HG03045 (cell line): ENCODE results near the gene TMEM134.

ENCODE experiments used
- ATAC-seq: cut with Tn5 transposase; IDR thresholded peaks from one replicate; pipeline ENCODE4 v1.9.1; 2021; ENCODE audit warnings: mild to moderate bottlenecking, moderate library complexity; ENCODE audit not compliant: unreplicated experiment

The TMEM134 gene

DNA sequence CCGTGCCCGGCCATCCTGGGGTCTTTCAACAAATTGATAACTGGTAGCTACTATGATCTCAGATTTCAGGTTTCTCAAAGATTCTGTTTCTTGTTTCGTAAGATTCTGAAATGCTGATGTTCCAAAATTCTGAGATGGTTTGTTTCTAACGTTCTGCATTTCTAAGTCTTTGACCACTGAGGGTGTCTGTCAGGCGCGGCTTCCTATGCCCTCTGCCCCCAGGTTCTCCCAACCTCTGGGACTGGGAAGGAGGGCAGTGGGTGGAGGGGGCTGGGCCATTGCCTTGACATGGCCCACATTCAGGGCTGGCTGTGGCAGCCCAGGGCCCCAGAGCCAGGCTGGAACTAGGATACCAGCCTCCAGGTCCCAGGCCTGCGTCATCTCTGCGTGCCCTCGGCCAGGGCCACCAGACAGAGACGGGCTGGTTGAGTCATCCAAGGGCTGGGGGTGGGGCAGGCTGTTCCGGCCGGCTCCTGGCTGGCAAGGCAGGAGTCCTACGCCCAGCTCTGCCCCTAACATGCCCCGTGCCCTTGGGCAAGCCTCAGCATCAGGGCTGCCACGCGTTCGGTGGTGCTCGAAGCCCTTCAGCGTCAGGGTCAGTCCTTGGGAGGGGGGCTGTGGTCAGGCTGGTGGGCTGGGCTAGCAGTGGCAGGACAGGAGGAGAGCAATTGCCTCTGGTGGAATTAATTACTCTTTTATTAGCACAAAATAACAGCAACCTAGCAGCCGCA, 5.2 kb downstream of the TMEM134 start:
- no peak for ATAC-seq

DNA sequence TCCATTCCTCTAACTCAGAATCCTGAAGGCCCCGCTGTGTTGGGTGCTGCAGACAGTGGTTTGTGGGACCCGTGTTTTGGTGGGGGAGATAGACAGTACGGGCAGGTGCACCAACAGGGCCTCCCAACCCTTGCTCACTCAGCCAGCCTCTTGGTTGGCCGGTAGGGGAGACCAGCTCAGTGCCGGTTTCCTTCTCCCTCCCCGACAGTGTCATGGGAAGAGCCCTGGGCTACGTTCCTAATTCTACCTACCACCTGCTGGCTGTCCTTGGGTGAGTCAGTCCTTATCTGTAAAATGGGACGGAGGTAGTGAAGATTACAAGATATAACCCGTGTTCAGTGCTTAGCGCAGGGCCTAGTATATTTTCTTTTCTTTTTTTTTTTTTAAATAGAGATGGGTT, 5.9 kb downstream of the TMEM134 start:
- no peak for ATAC-seq

DNA sequence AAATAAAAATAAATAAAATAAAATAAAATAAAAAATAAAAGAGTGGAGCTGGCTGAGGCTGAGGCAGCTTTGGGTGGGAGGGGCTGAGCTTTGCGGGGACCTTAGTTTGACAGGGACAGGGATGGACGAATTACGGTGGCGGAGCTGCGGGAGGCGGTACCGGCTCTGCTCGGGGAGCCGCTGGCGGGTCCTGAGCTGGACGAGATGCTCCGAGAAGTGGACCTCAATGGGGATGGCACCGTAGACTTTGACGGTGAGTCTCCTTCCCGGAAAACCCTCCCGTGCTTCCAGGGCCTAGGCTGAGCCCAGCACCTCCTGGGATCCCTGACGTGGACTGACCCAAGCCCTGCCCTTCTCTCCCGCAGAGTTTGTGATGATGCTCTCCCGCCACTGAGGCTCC, 10.8 kb downstream of the TMEM134 start:
- ATAC-seq, result no peak

DNA sequence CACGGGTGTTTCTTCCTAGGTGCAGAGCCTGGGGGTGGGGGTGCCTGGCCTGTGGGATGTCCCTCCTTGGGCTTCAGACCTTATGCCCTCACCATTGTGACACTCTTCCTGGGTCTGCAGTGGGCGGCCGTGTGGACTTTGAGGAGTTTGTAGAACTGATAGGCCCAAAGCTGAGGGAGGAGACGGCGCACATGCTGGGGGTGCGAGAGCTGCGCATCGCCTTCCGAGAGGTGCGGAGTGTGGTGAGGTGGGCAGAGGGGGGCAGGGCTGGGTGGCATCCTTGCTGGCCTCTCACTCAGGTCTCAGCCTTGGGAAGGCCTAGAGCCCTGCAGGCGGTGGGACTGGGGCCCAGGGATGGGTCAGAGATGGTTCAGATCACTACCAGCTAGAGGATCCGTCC, 11.6 kb downstream of the TMEM134 start:
- no peak for ATAC-seq

DNA sequence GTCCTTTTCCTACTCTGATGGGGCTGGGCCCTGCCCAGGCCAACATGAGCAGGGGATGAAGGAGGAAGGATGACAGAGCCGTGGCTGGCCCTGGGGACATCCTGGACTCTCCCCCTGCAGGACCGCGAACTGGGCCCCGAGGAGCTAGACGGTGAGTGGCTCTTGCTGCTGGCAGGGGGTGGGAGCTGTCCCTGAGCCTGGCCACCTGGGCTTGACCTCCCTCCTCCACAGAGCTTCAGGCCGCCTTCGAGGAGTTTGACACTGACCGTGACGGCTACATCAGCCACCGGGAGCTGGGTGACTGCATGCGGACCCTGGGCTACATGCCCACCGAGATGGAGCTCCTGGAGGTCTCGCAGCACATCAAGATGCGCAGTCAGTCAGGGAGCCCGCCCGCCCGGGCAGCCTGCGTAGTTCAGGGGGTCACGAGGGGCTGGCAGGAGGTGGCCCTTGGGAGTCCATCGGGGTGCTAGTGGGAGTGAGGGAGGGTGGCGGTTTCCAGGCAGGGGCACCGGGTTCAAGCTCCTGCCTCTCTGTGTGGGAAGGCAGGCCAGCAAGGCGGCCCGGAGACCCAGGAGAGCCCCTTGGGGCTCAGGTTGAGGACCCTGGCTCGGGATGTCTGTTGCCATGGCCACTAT, 12.9 kb downstream of the TMEM134 start:
- ATAC-seq, result no peak

DNA sequence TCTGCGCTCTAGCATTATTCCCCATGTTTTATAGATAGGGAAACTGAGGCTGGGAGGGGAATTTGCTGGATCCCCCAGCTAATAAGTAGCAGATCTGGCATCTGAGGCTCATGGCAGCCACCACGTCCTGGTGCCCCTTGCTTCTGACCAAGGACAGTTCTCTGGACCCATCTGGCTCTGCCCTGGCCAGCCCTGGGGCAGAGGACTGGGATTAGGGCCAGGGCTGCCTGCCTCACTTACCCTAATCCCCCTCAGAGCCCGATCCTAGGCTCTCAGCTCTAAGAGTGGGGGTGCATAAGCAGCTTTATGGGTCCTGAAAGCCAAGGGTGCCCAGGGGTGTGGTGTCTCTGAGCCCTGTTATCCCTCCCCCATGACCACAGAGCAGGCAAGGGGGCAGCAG, 14.0 kb downstream of the TMEM134 start, which contains the start of gene CABP4:
CABP4 (plus strand) TSS at position 301 of the 400 bp plus-strand sequence; CDS start at position 371, 70 bp downstream.
- no peak for ATAC-seq

DNA sequence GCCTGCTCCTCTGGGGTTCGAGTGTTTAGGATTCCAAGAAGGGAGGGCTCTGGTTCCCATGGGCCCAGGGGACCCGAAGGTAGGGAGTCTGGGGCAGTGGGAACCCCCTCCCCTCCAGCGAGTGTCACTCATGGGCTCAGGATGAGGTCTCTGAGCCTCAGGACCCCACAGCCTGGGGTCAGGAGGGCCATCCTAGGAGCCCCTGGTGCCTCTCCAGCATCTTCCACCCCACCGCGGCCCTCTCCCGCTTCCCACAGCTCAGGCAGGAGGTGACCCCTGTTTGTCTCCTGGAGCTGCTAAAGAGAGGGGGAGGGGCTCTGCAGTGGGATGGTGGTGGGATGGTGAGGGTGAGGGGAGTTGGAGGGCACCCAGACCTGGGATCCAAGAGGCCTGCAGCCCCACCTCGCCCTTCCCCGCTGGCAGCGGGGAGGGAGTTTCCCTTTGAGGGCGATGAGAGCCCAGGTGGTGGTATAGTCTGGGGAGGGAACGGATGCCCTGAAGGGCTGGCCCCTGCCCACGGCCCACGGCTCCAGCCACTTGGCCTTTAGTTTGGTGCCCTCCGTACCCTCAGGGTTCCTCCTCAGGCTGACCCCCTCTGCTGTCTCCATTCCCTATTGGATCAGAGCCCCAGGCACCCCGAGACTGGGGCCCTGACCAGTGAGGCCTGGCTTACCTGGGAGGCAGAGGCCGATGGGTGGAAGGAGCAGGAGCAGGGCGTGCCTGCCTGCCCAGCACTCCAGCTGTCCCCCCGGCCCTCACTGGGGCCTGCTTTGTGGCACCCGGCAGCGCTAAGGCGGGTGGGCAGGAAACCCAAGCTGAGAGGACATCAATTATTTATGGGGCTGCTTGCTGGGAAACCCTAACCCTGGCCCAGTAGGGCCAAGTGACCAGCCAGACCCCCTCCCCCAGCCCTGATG, 15.0 kb downstream of the TMEM134 start:
- ATAC-seq, result no peak

DNA sequence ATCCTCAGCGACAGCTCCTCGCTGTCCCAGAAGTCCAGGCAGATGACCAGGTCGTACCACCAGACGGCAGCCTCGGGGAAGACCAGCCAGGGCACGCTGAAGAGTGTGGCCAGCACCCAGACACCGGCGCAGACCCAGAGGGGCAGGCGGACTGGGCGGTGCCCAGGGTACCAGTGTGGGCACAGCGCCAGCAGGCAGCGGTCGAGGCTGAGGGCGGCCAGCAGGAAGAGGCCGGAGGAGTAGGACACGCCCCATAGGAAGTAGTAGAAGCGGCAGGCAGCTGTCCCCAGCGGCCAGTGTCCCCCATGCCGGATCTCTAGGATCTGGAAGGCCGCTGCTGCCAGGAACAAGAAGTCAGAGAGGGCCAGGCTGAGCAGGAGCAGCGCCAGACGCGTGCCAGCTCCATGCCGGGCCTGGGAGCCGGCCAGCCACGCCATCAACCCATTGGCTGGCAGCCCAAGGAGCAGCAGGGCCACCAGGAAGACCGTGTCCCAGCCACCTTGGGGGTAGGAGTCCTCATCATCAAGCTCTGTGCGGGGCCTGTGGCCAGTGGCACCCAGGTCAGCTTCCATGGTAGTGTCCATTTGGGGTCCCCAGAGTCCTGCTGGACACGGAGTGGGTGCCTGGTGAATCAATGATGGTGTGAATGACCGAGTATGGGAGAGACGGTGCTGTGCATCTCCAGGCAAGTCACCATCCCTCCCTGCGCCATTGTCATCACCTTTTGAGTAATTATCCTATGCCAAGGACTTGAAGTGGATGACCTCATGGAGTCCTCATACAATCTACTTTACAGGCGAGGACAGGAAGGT, 16.7 kb downstream of the TMEM134 start, which contains the start of gene GPR152:
GPR152 (minus strand) TSS at position 589 of the 812 bp plus-strand sequence; CDS start at position 584, 5 bp downstream.
- no peak for ATAC-seq

DNA sequence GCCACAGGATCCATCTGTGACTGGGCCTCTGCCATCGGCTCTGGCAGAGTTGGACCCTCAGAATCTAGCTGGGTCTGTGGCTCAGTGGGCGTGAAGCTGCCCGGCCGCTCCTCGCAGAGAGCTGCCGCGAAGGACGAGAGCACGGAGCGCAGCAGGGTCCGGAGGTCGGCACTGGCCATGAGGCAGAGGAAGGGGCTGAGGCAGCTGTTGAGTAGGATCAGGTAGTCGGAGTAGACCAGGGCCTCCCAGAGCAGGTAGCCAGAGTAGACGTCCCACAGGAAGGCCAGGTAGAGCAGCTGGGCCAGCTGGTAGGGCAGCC, 17.4 kb downstream of the TMEM134 start:
- ATAC-seq, result no peak

DNA sequence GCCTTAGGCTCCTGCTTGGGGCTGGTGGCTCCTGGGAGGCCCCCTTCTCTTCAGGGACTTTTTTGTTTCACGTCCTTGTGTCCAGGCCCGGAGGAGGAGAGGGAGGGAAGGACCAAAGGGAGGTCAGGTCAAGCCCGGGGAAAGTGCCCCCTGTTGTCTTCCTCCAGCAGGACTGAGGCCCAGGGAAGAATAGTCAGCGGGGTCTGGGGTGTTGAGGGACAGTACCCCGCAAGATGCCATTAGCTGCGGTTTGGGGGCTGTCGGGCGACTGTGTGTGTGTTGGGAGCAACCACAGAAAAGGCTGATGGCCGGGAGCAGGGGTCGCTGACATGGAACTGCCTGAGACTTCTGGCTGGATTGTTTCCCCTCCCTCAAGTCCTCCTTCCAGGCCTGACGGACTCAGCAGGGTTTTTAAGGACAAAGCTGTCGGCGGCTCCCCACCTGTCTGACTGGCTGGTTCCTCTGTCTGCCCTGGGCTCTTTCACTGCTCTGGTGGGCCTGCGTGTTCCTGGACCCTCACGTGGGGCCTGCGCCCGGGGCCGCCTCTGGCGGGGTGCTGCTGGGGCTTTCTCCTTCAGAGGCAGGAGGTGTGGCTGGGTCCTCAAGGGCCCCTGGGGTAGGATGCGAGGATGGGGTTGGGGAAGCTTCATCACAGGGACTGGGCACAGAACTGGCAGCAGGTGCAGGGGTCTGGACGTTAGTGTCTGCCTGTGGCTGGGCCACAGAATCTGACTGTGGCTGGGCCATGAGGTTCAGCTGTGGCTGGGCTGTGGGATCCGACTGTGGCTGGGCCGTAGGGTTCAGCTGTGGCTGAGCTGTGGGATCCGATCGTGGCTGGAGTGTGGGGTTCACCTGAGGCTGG, 18.0 kb downstream of the TMEM134 start:
- ATAC-seq, result no peak

DNA sequence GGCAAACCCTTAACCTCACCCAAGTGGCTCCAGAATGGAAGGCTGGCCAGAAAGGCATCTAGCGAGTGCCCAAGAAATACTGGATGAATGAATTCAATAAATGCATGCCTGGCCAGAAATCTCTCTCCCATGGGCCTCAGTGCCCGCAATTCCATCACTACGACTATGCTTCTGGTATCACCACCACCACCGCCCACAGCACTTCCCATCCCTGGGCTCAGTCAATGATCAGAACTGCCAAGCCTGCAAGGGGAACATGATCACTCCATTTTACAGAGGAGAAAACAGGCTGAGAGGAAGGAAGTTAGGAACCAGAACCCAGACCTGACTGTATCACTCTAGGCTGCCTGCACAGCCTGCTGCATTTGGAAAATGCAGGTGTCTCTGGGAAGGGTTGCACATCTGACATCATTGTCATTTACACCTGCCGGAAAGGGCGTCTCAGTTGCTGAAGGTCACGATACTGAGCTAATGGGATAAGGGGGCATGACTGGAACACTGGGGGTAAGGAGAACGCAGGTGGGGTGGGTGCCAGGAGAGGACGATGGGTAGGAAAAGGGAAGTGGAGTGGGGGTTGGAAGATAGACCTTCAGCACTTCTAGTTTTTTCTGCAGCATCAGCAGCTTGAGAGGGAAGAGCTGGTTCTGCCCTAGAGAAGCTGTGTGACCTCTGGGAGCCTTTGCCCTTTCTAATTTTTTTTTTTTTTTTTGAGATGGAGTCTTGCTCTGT, 19.8 kb downstream of the TMEM134 start:
- ATAC-seq, result no peak

DNA sequence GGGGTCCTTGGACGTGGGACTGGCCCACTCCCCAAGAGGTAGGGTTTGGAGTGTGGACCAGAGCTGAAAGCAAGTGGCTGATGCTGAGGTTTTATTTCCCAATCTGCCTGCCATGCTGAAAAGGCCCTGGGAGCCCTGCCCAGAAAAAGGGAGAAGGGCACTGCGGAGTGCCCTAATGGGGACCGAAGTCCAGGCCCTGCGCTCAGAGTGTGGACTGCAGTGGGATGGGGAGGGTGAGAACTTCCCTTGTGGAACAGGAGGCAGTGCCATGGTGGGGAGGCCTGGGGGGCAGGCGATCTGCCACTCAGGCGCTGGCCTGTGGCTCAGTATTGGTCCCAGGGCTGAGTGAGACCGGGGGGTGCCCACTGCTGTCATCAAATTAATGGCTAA, 20.8 kb downstream of the TMEM134 start:
- ATAC-seq, result no peak

DNA sequence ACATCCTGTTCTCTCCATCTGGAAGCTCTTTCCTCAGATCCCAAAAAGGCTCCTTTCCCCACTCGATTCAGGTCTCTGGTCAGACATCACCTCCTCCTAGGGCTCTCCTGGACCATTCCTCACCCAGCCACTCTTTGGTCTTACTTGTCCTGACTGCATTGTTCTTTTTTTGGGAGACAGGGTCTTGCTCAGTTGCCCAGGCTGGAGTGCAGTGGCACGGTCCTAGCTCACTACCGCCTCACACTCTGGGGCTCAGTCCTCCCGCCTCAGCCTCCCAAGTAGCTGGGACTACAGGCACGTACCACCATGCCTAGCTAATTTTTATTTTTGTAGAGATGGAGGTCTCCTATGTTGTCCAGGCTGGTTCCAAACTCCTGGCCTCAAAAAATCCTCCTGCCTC, 23.5 kb downstream of the TMEM134 start:
- no peak for ATAC-seq

DNA sequence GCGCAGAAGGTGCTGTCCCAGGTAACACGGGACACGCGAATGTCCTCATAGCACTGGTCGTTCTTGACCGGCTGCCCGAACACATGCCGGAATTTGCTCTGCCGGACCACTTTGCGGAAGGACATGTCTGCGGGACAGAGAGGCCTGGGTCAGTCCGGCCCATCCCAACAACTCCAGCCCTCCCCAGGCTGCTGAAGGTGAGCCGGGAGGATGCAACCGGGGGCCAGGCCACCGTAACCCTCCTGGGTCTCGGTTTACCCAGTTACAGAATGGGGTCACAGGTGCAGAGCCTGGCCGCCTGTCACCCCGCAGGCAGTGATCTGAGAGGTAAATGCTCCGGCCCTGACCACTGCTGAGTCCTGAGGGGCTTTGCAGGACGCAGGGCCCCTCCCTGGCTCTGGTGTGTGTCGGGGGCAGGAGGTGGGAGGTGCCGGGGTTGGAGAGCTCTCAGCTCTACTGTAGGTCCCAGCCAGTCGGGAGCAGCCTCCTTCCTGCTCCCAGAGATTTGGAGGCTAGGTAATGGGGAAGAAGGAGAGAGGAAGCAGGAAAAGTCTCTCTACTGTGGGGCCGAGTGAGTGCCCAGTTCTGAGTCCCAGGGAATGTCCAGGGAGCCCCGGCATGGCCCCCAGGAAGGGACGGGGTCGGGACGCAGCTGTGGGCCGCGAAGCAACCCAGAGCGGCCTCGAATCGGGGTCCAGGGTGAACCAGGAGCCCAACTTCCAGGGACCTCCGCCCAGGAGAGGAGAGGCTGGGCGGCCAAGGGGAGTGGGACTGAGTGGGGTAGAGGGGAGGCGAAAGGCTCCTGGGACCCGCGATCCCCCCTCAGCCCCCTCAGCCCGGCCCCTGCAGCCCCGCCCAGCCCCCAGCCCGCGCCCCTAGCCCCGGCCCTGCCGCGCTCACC, 26.3 kb downstream of the TMEM134 start:
- ATAC-seq, result no peak

DNA sequence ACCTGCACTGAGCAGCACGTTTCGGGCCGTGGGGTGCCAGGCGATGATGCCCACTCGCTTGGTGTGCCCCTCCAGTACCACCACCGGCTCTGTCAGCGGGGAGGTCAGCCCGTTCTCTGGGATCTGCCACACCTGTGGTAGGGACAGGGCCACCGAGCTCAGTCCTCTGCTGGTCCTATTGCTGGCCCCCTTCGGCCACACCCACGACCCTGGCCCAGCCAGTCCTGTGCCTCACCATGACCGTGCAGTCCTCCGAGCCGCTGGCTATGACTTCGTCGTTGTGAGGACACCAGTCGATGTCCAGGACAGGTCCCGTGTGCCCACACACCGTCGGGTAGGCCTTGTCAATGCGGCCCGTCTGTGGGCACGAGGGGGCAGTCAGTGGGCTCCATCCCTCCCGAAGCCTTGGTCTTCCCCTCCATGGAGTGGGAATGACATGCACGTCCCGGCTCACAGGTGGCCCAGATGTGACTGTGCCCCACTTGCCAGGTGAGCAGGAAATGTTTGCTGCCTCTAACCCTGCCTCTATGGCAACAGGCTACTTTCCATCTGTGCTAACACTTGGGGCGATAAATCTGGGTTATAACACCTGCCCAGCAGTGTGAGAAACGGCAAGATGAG, 27.2 kb downstream of the TMEM134 start:
- ATAC-seq, result no peak

DNA sequence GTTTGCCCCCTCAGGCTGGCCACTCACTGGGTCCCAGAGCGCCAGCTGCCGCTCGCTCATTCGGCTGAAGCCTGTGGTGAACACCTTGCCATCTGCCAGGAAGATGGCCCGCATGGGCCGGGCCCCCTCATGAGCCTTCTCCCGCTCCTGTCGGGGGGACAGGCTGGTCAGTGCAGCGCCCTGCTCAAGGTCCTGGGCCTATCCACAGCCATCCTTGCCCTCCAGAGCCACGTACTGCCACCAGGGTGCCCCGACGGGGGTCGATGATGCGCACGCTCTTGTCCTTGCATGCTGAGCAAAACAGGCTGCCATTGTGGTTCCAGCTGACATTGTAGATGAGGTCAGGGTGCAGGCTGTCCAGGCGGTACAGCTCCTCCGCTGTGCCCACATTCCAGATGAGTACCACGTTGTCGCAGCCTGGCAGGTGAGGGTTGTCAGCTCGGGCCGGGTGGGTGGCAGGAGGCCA, 27.9 kb downstream of the TMEM134 start:
- no peak for ATAC-seq

DNA sequence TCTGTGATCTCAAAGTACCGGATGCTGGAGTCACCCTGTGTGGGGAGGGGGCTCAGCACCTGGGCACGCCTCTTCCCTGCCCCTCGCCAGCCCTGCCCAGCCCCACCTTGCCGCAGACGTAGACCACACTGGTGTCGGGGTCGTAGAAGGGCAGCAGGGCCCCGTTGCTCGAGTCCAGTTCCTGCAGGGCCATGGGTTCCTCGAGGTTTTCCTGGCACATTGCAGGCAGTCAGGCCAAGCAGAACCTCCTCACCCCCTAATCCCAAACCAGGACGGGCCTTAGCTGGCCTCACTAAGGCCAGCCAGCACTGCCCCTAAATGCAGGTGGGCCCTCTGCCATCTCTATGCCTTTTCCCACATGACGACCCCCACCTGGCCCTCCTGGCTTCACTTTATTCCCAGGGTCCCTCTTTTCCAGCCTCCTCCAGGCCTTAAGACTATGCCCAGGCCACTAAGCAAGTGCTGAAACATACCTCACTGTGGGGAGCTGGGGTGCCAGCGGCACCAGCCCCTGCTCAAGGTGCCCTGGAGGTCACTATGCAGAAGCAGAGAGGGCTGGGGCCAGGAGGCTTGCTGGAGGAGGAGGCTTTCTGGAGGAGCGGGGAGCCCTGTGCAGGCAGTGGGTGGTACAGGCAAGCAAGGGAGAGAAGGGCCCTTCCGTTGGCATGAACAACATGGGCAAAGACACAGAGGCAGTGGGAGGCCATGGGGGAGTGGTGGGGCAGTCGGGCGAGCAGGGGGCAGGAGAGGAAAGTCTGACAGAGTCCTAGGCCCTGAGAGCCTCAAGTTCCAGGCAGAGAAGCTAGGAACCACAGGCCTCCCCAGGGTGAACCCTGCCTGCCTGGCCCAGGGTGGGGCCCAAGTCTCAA, 28.6 kb downstream of the TMEM134 start:
- ATAC-seq, result no peak
